ENCODE measurements around the gene WFDC1. TPM values are rescaled to one million over a fixed set of nuclear protein-coding genes. Genes with fewer than 3 reads are reported as not detected.

WFDC1 gene
- total and polyA plus RNA-seq, 2 of the 4 experiments (the other 2 are of a cell fraction): 4.7 to 6.8 TPM

DNA sequence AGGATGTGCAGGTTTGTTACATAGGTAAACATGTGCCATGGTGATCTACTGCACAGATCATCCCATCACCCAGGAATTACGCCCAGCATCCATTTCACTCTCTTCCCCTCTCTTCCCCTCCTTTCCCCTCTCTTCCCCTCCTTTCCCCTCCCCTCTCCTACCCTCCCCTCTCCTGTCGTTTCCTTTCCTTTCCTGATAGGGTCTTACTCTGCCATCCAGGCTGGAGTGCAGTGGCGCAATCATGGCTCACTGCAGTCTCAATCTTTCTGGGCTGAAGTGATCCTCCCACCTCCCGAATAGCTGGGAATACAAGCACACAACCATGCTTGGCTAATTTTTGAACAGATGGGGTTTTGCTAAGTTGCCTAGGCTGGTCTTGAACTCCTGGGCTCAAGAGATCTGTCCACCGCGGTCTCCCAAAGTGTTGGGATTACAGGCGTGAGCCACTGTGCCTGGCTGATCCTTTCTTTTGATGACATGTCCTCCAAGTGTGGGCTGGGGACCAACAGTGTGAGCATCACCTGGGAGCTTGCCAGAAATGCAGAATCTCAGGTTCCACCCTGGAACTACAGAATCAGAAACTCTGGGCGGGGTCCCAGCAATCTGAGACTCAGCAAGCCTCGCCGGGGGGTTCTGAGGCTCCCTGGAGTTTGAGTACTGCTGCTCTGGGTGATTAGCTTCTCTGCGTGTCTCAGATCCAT lies 84.5 kb downstream of the WFDC1 start:
- Histone ChIP-seq H3K36me3 (ENCODE audit: control insufficient read depth, insufficient read depth, low read length) (no peaks in the 10 kb centered on the region), H2BK20ac (ENCODE audit: low read depth, low read length) (no peak overlapping the region), H3K9ac (ENCODE audit: low read depth, low read length) (no peak overlapping the region), H2BK5ac (ENCODE audit: low read depth, low read length, poor library complexity, severe bottlenecking) (no peak overlapping the region), H3K27me3 (ENCODE audit: control insufficient read depth, insufficient read depth, low read length) (peaks cover 52% of the 10 kb centered on the region), H3K23ac (ENCODE audit: low read depth, low read length) (no peak overlapping the region), H3K4me2 (ENCODE audit: low read depth, low read length) (no peak overlapping the region), H4K91ac (ENCODE audit: insufficient read depth, low read depth, low read length) (no peak overlapping the region), H2BK120ac (ENCODE audit: low read depth, low read length) (no peak overlapping the region), H2AK5ac (ENCODE audit: low read depth, low read length) (no peak overlapping the region), H3K27ac (ENCODE audit: insufficient read depth, low read length) (no peak overlapping the region), H3K56ac (ENCODE audit: extremely low read depth, insufficient read depth, low read length) (no peak overlapping the region), H3K14ac (replicated peaks; ENCODE audit: low read depth, low read length) (no peak overlapping the region), H3K4ac (ENCODE audit: low read depth, low read length) (no peak overlapping the region), H2AK9ac (replicated peaks; ENCODE audit: low read depth, low read length, poor library complexity) (no peak overlapping the region), H3K9me1 (ENCODE audit: insufficient read depth, low read length) (no peaks in the 10 kb centered on the region), H4K5ac (ENCODE audit: low read depth, low read length) (no peak overlapping the region), H3K18ac (ENCODE audit: low read depth, low read length) (no peak overlapping the region), H3K79me1 (ENCODE audit: low read depth in 1 of 2, low read length in 2 of 2) (no peaks in the 10 kb centered on the region), H3K9me3 (ENCODE audit: control insufficient read depth, insufficient read depth, low read length) (peaks cover under 1% of the 10 kb centered on the region), H3K4me1 (ENCODE audit: control insufficient read depth, insufficient read depth, low read length) (no peaks in the 10 kb centered on the region), H4K8ac (ENCODE audit: low read depth in 2 of 2, low read length in 2 of 2) (no peak overlapping the region), H2AFZ (replicated peaks; ENCODE audit: low read length, poor library complexity) (no peak overlapping the region), H3K4me3 (ENCODE audit: insufficient read depth, low read depth, low read length) (no peak overlapping the region), H2BK15ac (ENCODE audit: low read depth, low read length) (no peak overlapping the region), H4K20me1 (ENCODE audit: insufficient read depth, low read length) (no peaks in the 10 kb centered on the region)
- DNase-seq (no peak), ATAC-seq (ENCODE audit: low read depth) (no peak)
- 85% methylated on average over 4 of the region's 11 CpGs; no CpG with 5 or more reads in 1 of the 2 experiments for whole genome bisulfite sequencing, 2 experiments (ENCODE audit: extremely low coverage in 2 of 2, insufficient read length in 1 of 2)
- no TSS peak for BruUV-seq (replicated peaks)
- in situ Hi-C loops (cut with MboI; ENCODE audit: low sequenced_read_pairs) (no loop called here), intact Hi-C loops (cut with micrococcal nuclease) (no loop called here), dilution Hi-C loops (cut with HindIII; ENCODE audit: low sequenced_read_pairs, unreplicated experiment) (no loop called here)
- ChIA-PET POLR2A (ENCODE audit: unreplicated experiment) (interaction anchor here (0.6 kb wide), 1 partner anchor 168 kb away, joined by 3 read pairs; no protein-coding TSS in a partner anchor), CTCF (no interaction called here)
- TF ChIP-seq, protein P1, sequence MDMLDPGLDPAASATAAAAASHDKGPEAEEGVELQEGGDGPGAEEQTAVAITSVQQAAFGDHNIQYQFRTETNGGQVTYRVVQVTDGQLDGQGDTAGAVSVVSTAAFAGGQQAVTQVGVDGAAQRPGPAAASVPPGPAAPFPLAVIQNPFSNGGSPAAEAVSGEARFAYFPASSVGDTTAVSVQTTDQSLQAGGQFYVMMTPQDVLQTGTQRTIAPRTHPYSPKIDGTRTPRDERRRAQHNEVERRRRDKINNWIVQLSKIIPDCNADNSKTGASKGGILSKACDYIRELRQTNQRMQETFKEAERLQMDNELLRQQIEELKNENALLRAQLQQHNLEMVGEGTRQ (IDR thresholded peaks at IDR 0.05; ENCODE audit: low read depth, low read length): no peak

Small RNA genes within 50 kb of the gene (microRNA-seq; reads per million reads assigned to microRNA genes)
- gene RNA5SP433 (ENCODE audit: insufficient read depth, insufficient read length): not detected

Small RNA genes within 50 kb of the gene (small RNA-seq; reads per million reads assigned to genes)
- 0 to 0.17 (median 0) reads per million in 5 experiments for gene RNA5SP433

Other genes with a start within 250 kb of the WFDC1 start
- 70.3 and 70.4 TPM in 2 replicates for gene MBTPS1, start 177.9 kb upstream of the WFDC1 start, total RNA-seq (2012; rRNA removed)
- 45.9 and 59.0 TPM in 2 replicates for gene MBTPS1, start 177.9 kb upstream of the WFDC1 start, polyA plus RNA-seq (2012; rRNA removed)
- 18.3 and 25.6 TPM in 2 replicates for gene HSDL1, start 149.7 kb upstream of the WFDC1 start, total RNA-seq (2012; rRNA removed)
- gene HSDL1, start 149.7 kb upstream of the WFDC1 start, polyA plus RNA-seq (2012; rRNA removed): 9.4 and 11.6 TPM in 2 replicates
- gene DNAAF1, start 149.6 kb upstream of the WFDC1 start, total RNA-seq (2012; rRNA removed): not detected in 2 replicates
- 0.05 TPM in 1 of 2 replicates, not detected in the other for gene DNAAF1, start 149.6 kb upstream of the WFDC1 start, polyA plus RNA-seq (2012; rRNA removed)
- 6.1 and 7.3 TPM in 2 replicates for gene TAF1C, start 107.8 kb upstream of the WFDC1 start, total RNA-seq (2012; rRNA removed)
- gene TAF1C, start 107.8 kb upstream of the WFDC1 start, polyA plus RNA-seq (2012; rRNA removed): 35.5 and 41.6 TPM in 2 replicates
- gene ADAD2, start 103.7 kb upstream of the WFDC1 start, total RNA-seq (2012; rRNA removed): not detected in 2 replicates
- gene ADAD2, start 103.7 kb upstream of the WFDC1 start, polyA plus RNA-seq (2012; rRNA removed): not detected in 2 replicates
- gene KCNG4, start 54.9 kb upstream of the WFDC1 start, total RNA-seq (2012; rRNA removed): not detected in 2 replicates
- gene KCNG4, start 54.9 kb upstream of the WFDC1 start, polyA plus RNA-seq (2012; rRNA removed): not detected in 2 replicates
- gene ATP2C2, start 73.7 kb downstream of the WFDC1 start, total RNA-seq (2012; rRNA removed): not detected in 2 replicates
- not detected in 2 replicates for gene ATP2C2, start 73.7 kb downstream of the WFDC1 start, polyA plus RNA-seq (2012; rRNA removed)
- 27.4 and 27.8 TPM in 2 replicates for gene MEAK7, start 209.8 kb downstream of the WFDC1 start, total RNA-seq (2012; rRNA removed)
- gene MEAK7, start 209.8 kb downstream of the WFDC1 start, polyA plus RNA-seq (2012; rRNA removed): 36.0 and 39.0 TPM in 2 replicates

All from IMR-90 (cell line).